IPS-NIHi11 (cell line): ENCODE data around the gene PHLDB1.
"Not testable (repeated sequence)": the region's sequence is repeated elsewhere in the genome, so short reads cannot be mapped to it uniquely, and the experiment has no call there.

Source experiments
- DNase-seq: peaks from one replicate; pipeline ENCODE4 v3.0.0; 2012; ENCODE audit warnings: mixed read lengths, low spot score

PHLDB1 gene

DNA sequence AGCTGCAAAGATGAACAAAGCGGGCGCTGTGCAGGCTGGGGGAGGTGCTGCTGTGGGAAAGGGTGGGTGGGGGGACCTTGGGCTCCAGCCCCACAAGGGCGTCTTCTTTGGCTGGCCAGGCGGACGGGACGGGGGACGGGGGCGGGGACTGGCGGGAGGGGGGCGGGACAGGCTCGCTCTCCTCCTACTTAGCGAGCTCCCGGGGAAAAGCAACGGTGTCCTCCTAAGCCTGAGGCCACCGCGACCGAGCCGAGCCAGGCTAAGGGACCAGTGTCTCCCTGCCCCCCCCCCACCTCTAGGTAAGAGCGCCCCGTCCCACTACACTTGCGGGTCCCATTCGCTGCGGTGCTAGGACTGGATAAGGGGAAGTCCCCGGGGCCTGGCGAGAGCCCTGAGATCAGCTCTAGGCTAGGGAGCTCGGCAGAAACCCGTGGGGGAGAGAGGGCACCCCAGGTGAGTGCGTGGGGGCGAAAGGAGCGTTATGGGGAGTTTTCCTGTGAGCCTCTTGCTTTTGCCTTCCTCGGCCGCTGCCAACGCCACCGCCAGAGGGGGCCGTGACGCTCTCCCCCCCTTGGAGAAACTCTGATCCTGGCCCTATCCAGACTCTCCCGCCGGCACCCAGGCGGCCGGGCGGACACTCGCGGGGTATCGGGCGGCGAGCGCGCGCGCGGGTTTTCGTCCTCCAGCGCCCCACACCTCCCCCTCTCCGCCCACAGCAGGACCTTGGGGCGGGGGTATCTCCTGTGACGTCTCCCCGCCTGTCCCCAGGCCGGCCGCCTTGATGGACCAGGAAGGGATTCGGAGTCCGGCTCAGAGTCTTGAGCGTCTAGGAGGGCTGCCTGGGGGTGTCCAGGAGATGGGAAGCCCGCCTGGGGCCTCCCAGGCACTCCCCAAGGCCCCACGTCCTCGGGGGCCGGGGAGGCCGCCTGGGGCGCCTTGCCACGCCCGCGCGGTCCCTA lies at the start of gene PHLDB1:
PHLDB1 (plus strand) TSS at position 215 of the 959 bp plus-strand sequence. CDS start 6,222 bp downstream, outside the sequence.
- DNase-seq: peak; percentile 57

DNA sequence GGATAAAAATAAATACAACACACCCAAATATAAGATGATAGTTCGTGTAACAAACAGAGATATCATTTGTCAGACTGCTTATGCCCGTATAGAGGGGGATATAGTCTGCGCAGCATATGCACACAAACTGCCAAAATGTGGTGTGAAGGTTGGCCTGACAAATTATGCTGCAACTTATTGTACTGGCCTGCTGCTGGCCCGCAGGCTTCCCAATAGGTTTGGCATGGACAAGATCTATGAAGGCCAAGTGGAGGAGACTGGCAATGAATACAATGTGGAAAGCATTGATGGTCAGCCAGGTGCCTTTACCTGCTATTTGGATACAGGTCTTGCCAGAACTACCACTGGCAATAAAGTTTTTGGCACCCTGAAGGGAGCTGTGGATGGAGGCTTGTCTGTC lies 46.6 kb upstream of the PHLDB1 start:
- no peak for DNase-seq

DNA sequence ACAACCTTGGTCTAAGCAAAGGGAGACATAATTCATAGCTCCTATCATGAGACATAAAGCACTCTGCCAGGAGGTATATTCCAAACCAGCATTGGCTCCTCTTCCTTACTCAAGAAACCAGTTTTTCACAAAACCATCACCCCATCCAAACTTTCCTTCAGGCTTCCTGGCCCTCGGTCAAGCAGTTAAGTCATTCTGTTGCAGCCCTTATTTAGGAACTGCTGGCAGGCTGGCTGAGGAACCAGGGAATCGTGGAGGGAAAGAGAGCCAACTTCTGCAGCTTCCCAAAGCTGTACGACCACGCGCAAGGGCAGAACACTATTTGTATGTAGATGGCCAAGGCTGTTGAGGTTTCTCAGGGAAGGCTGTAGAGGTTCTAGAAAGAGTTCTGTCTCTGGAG lies 42.4 kb upstream of the PHLDB1 start:
- no peak for DNase-seq

DNA sequence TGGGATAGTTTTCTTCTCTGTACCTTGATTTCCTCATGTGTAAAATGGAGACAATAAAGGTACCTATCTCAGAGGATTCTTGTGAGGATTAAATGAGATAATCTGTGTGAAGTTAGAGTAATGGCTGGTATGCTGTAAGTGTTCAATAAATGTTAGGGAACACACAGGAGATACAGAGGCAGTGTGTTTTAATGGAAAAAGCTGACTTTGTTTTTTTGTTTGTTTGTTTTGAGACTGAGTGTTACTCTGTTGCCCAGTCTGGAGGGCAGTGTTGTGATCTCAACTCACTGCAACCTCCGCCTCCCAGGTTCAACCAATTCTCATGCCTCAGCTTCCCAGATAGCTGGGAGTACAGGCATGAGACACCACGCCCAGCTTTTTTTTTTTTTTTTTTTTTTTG lies 37.7 kb upstream of the PHLDB1 start:
- no peak for DNase-seq

DNA sequence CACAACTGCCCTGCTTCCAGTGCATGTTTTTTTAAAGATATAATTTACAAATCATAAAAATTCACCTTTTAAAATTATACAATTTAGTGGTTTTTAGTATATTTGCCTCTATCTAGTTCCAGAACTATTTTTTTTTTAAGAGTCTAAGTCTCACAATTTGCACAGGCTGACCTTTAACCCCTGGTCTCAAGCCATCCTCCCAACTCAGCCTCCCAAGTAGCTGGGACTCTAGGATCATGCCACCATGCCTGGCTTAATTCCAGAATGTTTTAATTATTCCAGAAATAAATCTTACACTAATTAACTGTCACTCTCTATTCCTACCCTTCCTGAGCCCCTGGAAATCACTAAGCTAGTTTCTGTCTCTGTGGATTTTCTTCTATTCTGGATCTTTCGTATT lies 36.6 kb upstream of the PHLDB1 start:
- no peak for DNase-seq

DNA sequence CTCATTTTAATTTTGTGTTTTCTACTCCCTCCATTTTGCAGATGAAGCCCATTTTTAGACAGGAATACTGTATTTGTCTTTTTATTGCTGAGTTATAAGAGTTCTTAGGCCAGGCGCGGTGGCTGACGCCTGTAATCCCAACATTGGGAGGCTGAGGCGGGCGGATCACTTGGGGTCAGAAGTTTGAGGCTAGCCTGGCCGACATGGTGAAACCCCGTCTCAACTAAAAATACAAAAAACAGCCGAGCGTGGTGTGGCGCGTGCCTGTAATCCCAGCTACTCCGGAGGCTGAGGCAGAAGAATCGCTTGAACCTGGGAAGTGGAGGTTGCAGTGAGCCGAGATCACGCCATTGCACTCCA lies 35.7 kb upstream of the PHLDB1 start:
- not testable (repeated sequence) for DNase-seq

DNA sequence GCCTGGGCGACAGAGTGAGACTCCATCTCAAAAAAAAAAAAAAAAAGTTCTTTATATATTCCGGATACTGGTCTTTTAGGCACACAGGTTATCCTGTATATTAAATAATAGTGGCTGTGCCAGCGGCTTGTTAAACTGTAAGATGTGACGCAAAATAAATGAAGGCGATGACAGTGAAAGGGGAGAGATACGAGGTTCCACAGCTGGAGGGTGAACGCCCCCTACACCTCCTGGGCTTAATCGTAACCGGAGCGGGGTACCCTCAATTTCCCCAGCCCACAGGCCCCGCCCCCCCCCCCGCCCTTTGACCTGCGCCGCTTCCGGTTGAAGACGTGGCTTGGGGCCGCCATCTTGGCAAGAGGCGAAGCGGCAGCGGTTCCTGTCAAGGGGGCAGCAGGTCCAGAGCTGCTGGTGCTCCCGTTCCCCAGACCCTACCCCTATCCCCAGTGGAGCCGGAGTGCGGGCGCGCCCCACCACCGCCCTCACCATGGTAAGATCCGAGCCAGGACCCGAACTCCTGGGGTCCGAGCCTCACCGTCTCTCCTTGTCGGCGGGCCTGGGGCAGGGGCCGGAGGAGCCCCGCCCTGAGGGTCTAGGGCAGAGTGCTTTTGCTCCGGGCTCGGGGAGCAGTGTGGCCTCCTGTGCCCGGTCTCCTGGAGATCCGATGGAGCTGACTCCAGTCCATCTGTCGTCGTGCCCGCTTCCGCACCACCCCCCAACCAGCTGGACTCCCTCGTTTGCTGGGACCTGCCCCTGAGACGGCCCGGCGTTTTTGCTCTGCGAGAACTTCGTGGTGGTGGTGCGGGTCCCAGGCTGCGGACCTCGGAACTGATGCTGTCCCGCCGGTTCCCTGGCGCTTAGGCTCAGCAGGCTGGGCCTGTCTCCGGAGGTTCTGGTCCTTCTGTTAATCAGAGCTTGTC lies 35.1 kb upstream of the PHLDB1 start, which contains the start of gene ARCN1:
ARCN1 (plus strand) TSS at position 349 of the 920 bp plus-strand sequence; CDS start at position 488, 139 bp downstream.
- peak; percentile 91 for DNase-seq

DNA sequence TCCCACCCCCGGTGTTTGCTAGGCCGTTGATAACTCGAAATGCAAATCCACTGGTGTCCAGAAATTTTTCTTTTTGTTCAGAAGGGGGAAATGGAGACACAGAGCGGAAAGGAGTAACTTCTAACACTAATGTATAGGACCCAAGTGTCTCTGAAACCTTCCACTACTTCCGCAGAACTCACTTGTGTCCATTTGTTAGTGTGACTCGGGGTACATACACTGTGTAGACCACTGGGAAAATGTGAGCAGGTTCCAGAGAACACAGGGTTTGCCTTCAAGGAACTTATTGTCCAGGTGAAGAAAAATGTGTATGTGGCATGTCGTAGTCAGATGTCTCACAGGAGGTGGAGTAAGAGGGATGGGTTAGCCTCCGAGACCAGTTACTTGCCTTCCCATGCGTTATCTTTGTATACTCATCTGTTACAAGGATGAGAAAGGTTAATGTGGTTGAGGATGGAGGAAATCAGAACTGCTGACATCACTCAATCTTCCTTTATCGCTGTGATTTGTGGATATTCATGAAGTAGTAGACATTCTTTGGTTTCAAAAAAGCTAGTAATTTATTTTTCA lies 34.3 kb upstream of the PHLDB1 start:
- DNase-seq: peak; percentile 22

DNA sequence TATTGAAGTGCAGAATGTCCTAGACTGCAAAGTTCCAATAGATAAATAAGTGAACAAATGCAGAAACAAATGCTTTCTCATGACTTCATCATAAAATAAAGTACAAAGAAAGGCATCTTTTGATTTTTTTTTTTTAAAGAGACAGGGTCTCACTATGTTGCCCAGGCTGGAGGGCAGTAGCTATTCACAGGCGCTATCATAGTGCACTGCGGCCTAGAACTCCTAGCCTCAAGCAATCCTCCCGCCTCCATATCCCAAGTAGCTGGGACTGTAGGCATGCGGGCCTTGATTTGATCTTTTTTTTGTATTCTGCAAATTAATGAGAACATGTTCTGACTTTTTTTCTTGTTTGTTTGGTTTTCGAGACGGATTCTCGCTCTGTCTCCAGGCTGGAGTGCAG lies 32.8 kb upstream of the PHLDB1 start:
- DNase-seq: no peak

DNA sequence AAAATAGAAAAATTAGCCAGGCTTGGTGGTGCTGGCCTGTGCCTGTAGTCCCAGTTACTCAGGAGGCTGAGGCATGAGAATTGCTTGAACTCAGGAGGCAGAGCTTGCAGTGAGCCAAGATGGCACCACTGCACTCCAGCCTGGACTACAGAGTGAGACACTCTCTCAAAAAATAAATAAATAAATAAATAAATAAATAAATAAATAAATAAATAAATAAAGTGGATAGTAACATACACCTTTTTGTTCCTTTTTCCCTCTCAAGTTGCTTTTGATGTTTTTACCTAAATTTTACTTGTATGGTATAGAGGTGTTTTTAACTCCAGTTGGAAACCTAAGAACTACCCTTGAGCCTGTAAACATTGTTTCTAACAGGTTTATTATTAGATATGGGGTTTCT lies 29.4 kb upstream of the PHLDB1 start:
- not testable (repeated sequence) for DNase-seq

DNA sequence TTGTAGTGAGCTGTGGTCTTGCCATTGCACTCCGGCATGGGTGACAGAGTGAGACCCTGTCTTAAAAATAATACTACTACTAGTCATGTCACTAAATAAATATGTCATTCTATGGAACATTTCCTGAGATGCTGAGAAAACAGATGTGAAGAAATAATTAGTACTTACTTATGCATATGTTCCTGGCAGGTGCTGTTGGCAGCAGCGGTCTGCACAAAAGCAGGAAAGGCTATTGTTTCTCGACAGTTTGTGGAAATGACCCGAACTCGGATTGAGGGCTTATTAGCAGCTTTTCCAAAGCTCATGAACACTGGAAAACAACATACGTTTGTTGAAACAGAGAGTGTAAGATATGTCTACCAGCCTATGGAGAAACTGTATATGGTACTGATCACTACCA lies 26.4 kb upstream of the PHLDB1 start:
- no peak for DNase-seq

DNA sequence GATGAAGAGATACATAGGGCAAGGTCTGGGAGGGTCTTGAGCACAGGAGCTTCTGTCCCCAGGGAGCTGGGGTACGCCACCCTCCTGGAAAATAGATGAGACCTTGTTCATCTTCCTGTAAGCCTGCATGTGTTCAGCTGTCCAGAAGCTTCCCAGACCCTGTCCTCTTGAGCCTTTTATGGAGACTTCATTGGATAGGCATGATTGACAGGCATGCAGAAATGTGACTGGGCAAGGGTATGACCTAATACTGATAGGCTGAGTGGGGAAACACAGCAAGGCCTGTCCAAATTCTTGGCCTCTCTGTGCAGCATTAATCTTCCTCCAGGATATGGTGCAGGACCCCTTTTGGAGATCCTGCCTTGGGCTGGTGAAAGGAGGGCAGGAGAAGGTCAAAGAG lies 19.5 kb upstream of the PHLDB1 start:
- DNase-seq: no peak

DNA sequence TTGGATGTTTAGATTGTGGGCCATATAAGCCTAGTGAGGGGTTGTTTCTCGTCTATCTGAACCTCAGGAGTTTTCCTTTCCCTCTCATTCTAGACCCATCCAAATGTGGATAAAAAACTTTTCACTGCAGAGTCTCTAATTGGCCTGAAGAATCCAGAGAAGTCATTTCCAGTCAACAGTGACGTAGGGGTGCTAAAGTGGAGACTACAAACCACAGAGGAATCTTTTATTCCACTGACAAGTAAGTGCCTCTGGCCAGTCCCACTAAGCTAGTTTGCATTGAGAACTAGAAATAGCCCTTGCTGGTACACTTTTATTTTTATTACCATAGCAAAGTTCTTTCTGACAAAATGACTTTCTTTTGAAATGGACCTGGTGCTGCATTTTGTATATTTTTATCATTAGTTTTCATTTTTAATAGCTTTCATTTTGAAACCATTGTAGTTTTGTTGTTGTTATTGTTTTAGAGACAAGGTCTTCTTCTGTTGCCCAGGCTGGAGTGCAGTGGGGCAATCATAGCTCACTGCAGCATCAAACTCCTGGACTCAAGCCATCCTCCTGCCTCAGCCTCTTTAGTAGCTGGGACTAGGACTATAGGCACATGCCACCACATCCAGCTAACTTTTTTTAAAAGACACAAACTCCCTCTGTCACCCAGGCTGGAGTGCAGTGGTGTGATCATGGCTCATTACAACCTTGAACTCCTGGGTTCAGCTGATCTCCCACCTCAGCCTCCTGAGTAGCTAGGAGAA lies 14.6 kb upstream of the PHLDB1 start:
- DNase-seq: no peak

DNA sequence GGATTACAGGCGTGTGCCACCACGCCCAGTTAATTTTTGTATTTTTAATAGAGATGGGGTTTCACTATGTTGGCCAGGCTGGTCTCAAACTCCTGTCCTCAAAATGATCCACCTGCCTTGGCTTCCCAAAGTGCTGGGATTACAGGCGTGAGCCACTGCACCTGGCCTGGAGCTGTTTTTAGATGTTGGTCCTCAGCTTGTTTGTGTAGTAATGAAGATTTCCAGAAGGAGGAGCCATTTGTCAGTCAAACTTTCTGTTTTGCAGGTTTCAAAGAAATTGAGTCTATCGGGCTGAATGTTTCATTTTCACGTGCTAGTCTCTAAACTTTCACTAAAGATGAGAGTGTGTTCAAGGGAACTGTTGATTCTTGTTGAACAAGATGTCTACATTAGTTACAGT lies 12.4 kb upstream of the PHLDB1 start:
- DNase-seq: not testable (repeated sequence)

DNA sequence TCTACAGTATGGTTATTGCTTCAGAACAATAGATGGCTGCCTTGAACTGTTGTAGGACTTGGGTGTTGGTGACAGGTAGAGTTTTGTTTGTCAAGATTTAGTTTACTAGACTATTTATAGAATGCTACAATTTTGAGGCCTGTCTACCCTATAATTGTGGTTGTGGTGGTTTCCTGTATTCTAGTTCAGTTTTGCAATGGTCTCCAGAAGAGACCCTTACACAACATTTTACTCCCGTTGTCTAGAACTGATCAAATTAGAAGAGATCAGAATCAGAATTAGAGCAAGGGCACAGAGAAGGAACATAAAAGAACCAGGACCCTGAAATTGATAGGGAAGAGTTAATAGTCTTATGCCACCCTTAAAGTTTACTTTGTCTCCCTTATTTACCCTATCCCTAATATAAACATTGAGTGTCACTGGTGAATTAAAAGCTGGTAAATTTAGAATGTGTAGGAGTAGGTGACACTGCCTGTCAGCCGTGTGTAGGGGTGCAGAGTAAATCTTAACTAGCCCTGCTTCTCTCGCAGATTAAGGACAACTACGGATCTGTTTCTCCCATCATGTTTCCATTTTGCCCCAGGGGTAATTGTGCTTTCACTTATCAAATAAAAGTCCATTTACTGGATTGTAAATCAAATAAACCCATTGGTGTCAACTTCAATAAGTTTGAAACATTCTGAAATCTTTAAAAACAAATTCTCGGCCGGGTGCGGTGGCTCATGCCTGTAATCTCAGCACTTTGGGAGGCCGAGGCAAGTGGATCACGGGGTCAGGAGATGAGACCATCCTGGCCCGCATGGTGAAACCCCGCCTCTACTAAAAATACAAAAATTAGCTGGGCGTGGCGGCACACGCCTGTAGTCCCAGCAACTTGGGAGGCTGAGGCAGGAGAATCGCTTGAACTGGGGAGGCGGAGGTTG lies 10.9 kb upstream of the PHLDB1 start:
- DNase-seq: no peak

DNA sequence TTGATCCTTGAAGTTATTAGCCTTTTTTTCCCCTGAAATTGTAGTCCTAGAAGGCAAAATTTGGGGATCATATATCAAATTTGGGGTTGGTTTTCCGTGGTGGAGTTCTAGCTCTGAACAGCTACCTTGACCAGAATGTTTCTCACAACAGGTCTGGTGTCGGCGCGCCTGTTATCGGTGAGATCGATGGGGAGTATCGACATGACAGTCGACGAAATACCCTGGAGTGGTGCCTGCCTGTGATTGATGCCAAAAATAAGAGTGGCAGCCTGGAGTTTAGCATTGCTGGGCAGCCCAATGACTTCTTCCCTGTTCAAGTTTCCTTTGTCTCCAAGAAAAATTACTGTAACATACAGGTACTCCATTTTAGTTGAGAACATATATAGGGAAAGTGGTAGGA lies 9.9 kb upstream of the PHLDB1 start:
- no peak for DNase-seq

DNA sequence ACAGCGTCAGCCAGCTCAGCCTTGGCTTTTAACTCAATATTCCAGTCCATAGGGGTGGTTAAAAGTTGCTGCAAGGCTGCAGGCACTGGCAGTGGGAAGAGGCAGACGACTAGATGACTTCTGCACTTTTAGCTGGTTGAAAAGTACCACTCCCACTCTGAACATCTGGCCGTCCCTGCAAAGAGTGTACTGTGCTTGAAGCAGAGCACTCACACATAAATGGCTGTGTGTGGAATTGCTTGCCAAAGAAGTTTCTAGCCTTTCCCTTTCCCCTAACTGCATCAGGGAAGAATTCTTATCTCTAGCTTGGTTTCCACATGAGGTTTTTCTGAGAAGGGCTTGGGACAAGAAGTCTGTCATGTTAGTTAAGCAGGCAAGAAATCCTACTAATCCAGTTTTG lies 5.1 kb upstream of the PHLDB1 start:
- DNase-seq: no peak

DNA sequence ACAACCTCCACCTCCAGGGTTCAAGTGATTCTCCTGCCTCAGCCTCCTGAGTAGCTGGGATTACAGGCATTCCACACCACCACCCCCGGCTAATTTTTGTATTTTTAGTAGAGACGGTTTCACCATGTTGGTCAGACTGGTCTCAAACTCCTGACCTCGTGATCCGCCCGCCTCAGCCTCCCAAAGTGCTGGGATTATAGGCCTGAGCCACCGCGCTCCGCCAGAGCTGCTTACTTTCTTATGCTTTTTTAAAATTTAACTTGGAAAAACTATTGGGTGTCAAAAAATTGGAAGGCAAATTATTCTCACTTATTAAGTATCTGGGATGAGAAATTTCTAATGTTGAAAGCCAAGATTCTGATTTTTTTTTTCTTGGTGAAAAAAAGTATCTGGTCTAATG lies 3.7 kb upstream of the PHLDB1 start:
- not testable (repeated sequence) for DNase-seq

DNA sequence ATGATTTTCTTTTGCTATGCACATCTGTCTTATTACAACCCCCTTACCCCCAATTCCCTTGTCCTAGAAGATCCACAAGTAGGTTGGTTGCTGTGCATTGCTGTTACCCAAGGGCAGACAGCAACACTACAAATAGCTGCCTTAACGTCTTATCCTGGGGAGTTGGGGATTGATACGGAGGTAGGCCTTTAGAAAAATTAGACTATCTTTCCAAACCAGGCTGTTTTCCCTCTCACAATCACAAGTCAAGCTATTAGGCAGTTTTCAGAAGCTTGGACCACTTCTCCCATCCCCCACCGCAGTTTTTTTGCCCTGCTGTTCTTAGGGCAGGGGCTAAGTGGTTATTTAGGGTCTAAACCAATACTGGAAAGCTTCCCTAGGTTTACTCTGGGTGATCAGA lies 2.8 kb upstream of the PHLDB1 start:
- no peak for DNase-seq

DNA sequence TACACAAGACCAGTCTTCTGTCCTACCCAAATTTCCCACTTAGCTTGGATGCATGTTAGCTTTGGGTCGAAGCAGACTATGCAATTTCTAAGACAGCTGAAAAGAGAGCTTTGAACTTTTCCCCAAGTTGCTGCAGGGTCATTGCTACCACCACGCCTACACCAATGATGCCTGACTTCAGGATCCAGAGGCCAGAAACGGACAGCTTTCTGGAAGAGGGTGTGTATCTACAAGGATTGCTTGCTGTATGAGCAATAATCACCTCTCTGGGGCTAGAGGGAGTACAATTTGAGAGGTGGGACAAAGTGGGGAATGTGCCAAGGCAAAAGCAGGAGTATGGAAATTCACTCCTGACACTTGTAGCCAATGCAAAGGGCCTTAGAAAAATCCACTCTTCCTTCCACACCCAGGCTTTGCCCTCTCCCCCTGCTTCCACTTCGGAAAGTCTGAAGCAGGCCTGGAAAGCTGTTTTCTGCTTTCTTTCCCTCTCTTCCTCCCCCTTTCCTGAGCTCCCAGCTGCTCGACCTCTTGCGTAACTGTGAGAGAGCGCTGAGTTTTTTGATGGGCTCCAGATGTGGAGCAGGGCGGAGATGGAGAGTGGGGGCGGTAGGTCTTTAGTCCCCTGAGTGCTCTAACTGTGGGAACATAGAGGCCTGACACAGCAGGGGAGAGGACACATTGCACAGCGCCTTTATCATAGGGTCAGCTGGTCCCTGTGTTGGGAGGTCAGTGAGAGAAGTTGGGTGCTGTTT lies 2.1 kb upstream of the PHLDB1 start:
- no peak for DNase-seq
